HepG2 (cell line): Measurements from ENCODE around the gene TMEM53. TPM values are rescaled to one million over a fixed set of nuclear protein-coding genes. Genes with fewer than 3 reads are reported as not detected.
A peak's percentile ranks its signal among the peaks of the same experiment; 100 is the strongest.

Experiments used
- AGO1 ChIP-seq: fragments of 200-400 bp; formaldehyde crosslinking; IDR thresholded peaks from 2 replicates; pipeline ENCODE4 v1.6.1; 2017; ENCODE audit warnings: mild to moderate bottlenecking, low read depth, low read length, moderate library complexity; ENCODE audit not compliant: poor library complexity, severe bottlenecking
- CENPX ChIP-seq: sonication (generic); formaldehyde crosslinking; IDR thresholded peaks from 2 replicates; pipeline ENCODE4 v1.9.0; 2021; ENCODE audit warnings: mild to moderate bottlenecking, missing genetic modification reagents, moderate library complexity
- EP300 ChIP-seq, 3 experiments: sonication (generic) in 1 of 3; formaldehyde crosslinking in 1 of 3; IDR thresholded peaks; 2 replicates each; pipeline versions ENCODE4 v1.5.1 to v1.6.1; 2011 to 2020; ENCODE audit warnings: low read depth in 2 of 3, low read length in 2 of 3, borderline replicate concordance in 1 of 3, improper control_type of control experiment in 1 of 3, mild to moderate bottlenecking in 1 of 3, missing genetic modification reagents in 1 of 3, moderate library complexity in 1 of 3
- KAT8 ChIP-seq: IDR thresholded peaks from 2 replicates; pipeline ENCODE4 v1.6.1; 2016; ENCODE audit warnings: missing genetic modification reagents, missing compliant biosample characterization
- MYNN ChIP-seq: sonication (generic); formaldehyde crosslinking; IDR thresholded peaks from 2 replicates; pipeline ENCODE4 v1.4.0; 2020; ENCODE audit warnings: mild to moderate bottlenecking, low read depth, missing genetic modification reagents
- ZBTB20 ChIP-seq: sonication (generic); formaldehyde crosslinking; IDR thresholded peaks from 2 replicates; pipeline ENCODE4 v1.8.1; 2023; ENCODE audit warnings: missing genetic modification reagents, low read depth, mild to moderate bottlenecking, borderline replicate concordance
- ZFP91 ChIP-seq: sonication (generic); formaldehyde crosslinking; IDR thresholded peaks from 2 replicates; pipeline ENCODE4 v1.9.0; 2022; ENCODE audit warnings: missing genetic modification reagents, mild to moderate bottlenecking, borderline replicate concordance
- ZNF136 ChIP-seq: sonication (generic); formaldehyde crosslinking; IDR thresholded peaks from 2 replicates; pipeline ENCODE4 v1.8.1; 2022; ENCODE audit warnings: low read depth, mild to moderate bottlenecking, moderate library complexity, missing genetic modification reagents
- ZNF660 ChIP-seq: sonication (generic); formaldehyde crosslinking; IDR thresholded peaks from 2 replicates; pipeline ENCODE4 v1.5.1; 2020; ENCODE audit warnings: mild to moderate bottlenecking, low read depth, missing genetic modification reagents, borderline replicate concordance
- ZNF781 ChIP-seq: sonication (generic); formaldehyde crosslinking; IDR thresholded peaks from 2 replicates; pipeline ENCODE4 v1.5.1; 2020; ENCODE audit warnings: borderline replicate concordance, mild to moderate bottlenecking, missing genetic modification reagents; ENCODE audit errors: not compliant biosample characterization
- ZNF879 ChIP-seq: sonication (generic); formaldehyde crosslinking; IDR thresholded peaks from 2 replicates; pipeline ENCODE4 v1.8.1; 2023; ENCODE audit warnings: missing genetic modification reagents
- polyA plus RNA-seq, 8 experiments: library from polyadenylated mRNA; depleted of rRNA in 3 of 8; stranded (reverse) in 7 of 8; unstranded in 1 of 8; fragments of >200 nt; fragmentation: Illumina TruSeq in 4 of 8; extraction: Trizol in 4 of 8; gene quantifications; 2 replicates each; pipeline versions ENCODE4 v1.2.1 to v1.2.3, GENCODE V29; 2011 to 2016; ENCODE audit warnings: low read depth in 4 of 8, missing spikeins in 1 of 8, mixed read lengths in 1 of 8; ENCODE audit not compliant: insufficient read depth in 1 of 8
- total RNA-seq, 5 experiments: library from RNA; depleted of rRNA; stranded (reverse); fragments of >200 nt; fragmentation: Illumina TruSeq; extraction: Trizol; gene quantifications; 2 replicates each; pipeline ENCODE4 v1.2.3, GENCODE V29; 2016; ENCODE audit warnings: low read depth in 1 of 5
- TF ChIP-seq, protein P1 (sequence below): sonication (generic); formaldehyde crosslinking; IDR thresholded peaks from 2 replicates; pipeline ENCODE4 v1.4.0; 2020; ENCODE audit warnings: missing genetic modification reagents, mild to moderate bottlenecking, borderline replicate concordance

TMEM53 gene
- total and polyA plus RNA-seq, 2 of the 13 experiments (the other 11 are each of a cell fraction or from before 2014, with no cell fraction given) = 12.6 to 20.2 TPM

DNA sequence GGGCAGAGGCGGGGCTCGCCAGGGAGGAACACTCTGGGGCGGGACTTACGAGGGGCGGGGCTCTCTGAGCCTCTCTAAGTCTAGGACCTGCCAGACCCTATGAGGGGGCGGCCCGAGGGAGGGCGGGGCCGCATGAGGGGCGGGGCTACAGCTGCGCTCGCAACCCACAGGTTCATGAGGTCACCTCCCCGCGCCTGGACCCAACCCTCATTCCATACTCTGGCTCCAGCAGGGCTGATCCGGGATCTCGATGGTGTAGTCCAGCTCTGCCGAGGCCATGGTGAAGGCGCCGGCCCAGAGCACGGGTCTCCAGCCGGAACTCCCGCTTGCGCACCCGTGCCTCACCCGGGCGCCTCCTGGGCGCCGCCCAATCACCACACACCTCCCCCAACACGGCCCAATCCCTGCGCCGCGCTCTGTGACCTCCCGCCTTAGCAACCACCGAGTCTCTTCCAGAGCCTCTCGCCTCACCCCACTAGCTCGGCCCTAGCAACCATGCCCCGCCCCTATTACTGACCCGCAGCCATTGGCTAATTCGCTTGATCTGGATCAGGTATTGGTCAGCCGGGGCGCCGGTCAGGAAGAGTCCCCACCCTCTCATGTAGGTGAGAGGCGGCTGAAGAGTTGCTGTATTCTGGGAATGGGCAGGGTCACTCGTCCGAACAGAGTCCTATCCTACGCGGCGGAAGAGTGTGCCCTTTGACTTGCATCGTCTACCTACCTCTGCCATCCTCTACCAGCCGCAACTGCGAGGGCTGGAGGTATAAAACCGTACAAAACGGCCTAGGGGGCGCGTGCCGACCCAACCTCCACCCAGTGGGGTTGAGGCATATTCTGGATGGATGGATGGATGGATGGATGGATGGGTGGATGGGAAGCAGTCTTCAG, at the start of gene TMEM53, which contains the start of gene ARMH1 (continued):
- peak; percentile 58 for TF ChIP-seq KAT8 (CRISPR knock-in tag)
- TF ChIP-seq, protein P1, sequence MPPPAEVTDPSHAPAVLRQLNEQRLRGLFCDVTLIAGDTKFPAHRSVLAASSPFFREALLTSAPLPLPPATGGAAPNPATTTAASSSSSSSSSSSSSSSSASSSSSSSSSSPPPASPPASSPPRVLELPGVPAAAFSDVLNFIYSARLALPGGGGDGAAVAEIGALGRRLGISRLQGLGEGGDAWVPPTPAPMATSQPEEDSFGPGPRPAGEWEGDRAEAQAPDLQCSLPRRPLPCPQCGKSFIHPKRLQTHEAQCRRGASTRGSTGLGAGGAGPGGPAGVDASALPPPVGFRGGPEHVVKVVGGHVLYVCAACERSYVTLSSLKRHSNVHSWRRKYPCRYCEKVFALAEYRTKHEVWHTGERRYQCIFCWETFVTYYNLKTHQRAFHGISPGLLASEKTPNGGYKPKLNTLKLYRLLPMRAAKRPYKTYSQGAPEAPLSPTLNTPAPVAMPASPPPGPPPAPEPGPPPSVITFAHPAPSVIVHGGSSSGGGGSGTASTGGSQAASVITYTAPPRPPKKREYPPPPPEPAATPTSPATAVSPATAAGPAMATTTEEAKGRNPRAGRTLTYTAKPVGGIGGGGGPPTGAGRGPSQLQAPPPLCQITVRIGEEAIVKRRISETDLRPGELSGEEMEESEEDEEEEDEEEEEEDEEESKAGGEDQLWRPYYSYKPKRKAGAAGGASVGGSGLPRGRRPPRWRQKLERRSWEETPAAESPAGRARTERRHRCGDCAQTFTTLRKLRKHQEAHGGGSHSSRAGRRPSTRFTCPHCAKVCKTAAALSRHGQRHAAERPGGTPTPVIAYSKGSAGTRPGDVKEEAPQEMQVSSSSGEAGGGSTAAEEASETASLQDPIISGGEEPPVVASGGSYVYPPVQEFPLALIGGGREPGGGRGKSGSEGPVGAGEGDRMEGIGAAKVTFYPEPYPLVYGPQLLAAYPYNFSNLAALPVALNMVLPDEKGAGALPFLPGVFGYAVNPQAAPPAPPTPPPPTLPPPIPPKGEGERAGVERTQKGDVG (CRISPR knock-in tag) = no peak; the same call in 1 of the 2 replicates
- TF ChIP-seq EP300 (IDR thresholded peaks at IDR 0.05; ENCODE audit: low read depth in 2 of 2, low read length in 2 of 2) = peak in 1 of 2 experiments; percentile 18; a peak in 2 of 4 replicates
- no peak for TF ChIP-seq EP300 (CRISPR knock-in tag; IDR thresholded peaks at IDR 0.05; ENCODE audit: borderline replicate concordance)
- TF ChIP-seq ZNF136 (CRISPR knock-in tag) = 0 out of 2 replicates have a peak, but pooled peaks have one; percentile 26
- TF ChIP-seq AGO1 = peak; percentile 45
- TF ChIP-seq ZNF879 (CRISPR knock-in tag) = no peak
- no peak for TF ChIP-seq ZNF781 (CRISPR knock-in tag)
- peak; percentile 68; the same call in 1 of the 2 replicates for TF ChIP-seq ZFP91
- TF ChIP-seq CENPX (CRISPR knock-in tag) = no peak
- no peak; the same call in 1 of the 2 replicates for TF ChIP-seq ZBTB20 (CRISPR knock-in tag)
- TF ChIP-seq ZNF660 (CRISPR knock-in tag) = no peak
- no peak for TF ChIP-seq MYNN (CRISPR knock-in tag)
